Thoracic aorta (tissue), 2 donors: Measurements from ENCODE around the gene ARID3B. TPM values are rescaled to one million over a fixed set of nuclear protein-coding genes. Genes with fewer than 3 reads are reported as not detected.

Source experiments
- ATAC-seq: fragments of 150-250 bp; one replicate; pipeline ENCODE4 v1.8.0; 2017; ENCODE audit warnings: low read depth; ENCODE audit not compliant: insufficient number of reproducible peaks, low FRiP score
- DNase-seq: peaks from one replicate; pipeline ENCODE4 v3.0.0-alpha.2; 2020; ENCODE audit warnings: low spot score
- H3K27ac ChIP-seq, 2 donors: fragments of 200-600 bp; sonication (generic); 1 replicate in 1 of 2; 2 replicates in 1 of 2; pipeline ENCODE4 v1.5.1; 2016; ENCODE audit warnings: mild to moderate bottlenecking in 2 of 2, moderate library complexity in 2 of 2
- H3K27me3 ChIP-seq: fragments of 200-600 bp; sonication (generic); replicated peaks from 2 replicates; pipeline ENCODE4 v1.6.0; 2016; ENCODE audit warnings: mild to moderate bottlenecking; ENCODE audit not compliant: insufficient read depth
- H3K36me3 ChIP-seq: fragments of 200-600 bp; sonication (generic); one replicate; pipeline ENCODE4 v1.5.1; 2016
- H3K4me1 ChIP-seq, 2 donors: fragments of 200-600 bp; sonication (generic); 1 replicate in 1 of 2; 2 replicates in 1 of 2; pipeline versions ENCODE4 v1.5.1 to v1.6.0; 2016; ENCODE audit warnings: low read depth in 2 of 2, mild to moderate bottlenecking in 1 of 2; ENCODE audit not compliant: control insufficient read depth in 1 of 2
- H3K4me3 ChIP-seq: fragments of 200-600 bp; sonication (generic); 2 replicates; pipeline ENCODE4 v1.5.1; 2016; ENCODE audit warnings: mild to moderate bottlenecking
- H3K9me3 ChIP-seq: fragments of 200-600 bp; sonication (generic); 2 replicates; pipeline ENCODE4 v1.5.1; 2016
- CTCF ChIP-seq: fragments of 200-600 bp; sonication (generic); IDR thresholded peaks from one replicate; pipeline ENCODE4 v1.5.1; 2019; ENCODE audit warnings: antibody characterized with exemption
- total RNA-seq, 2 donors: library from RNA; depleted of rRNA; stranded (reverse); fragments of >200 nt; gene quantifications; one replicate each; pipeline versions ENCODE4 v1.1.0 to v1.2.3, GENCODE V29; 2016

Gene ARID3B
- total RNA-seq, 2 donors from 2014 or later = 8.9 to 15.0 TPM

DNA sequence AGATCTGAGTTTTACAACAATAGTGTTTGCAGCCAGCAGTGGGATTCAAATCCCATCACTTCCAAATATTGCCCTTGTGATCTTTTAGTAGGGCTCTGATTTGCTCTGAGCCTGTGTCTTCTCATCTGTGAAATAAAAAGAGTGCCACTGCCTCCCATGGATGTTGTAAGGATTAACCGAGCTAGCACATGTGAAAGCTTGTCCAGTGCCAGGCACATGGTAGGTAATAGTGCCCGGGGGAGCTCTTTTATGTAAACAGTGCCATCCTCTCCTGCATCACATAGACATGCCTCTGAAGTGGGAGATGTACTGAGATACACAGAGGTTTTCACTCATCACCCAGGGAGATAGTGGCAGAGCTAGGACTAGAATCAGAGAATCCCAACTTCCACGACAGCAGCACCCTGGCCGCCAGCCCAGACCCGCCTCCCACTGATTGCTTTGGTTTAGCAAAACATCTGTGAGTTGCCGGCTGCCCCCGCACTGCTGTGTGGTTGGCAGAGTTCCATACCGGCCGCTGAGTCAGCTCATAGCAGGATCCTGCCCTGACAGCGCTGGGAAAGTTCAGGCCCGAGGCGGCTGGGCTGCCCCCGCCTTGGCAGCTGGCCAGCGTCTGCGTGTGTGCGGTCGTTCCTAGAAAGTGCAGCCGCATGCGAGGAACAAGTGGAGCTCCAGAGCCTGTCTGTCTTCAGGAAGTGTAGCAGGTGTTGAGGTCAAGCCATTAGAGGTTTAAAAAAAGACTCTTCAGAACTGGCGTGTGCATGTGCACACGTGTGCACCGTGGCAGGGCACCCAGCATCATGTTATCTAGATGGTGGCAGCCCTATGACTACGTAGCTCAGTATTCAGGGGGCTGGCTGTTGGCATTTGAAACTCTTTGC lies 5.0 kb downstream of the ARID3B start:
- Histone ChIP-seq H3K36me3 (peaks cover 8% of the 10 kb centered on the region), H3K27ac (peak overlapping the region in 1 of 2 donors; percentile 16), H3K27me3 (no peaks in the 10 kb centered on the region), H3K4me1 (peaks cover 33 to 50% of the 10 kb centered on the region in 2 donors), H3K9me3 (no peaks in the 10 kb centered on the region), H3K4me3 (peak overlapping the region; percentile 49)
- TF ChIP-seq CTCF = no peak
- ATAC-seq (peak; percentile 53), DNase-seq (peak; percentile 93)

DNA sequence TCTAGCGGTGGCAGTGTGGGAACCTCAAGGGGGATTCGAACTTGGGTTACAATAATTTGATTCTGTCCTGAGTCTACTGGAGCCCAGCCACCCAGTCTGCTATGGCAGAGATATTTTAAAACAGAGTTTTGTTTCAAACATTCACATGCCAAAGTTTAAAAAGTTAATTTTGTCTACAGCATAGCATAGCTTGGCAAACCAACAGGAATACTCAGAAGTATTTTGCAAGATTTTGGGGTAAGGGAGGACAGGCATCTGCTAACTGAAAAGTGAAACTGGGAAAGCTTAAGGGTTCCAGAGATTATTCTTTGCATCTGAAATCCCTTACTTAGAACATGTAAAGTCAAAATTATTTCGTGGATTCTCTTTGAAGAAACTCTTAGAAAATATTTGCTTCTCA lies 6.6 kb downstream of the ARID3B start:
- H3K4me1 ChIP-seq = peaks cover 33 to 39% of the 10 kb centered on the region in 2 donors
- no peak for TF ChIP-seq CTCF

GRCh38 chr15:74548241-74548640 lies 7.2 kb downstream of the ARID3B start:
- no peak for ATAC-seq
- Histone ChIP-seq H3K36me3 (peaks cover 8% of the 10 kb centered on the region), H3K4me1 (peaks cover 33 to 38% of the 10 kb centered on the region in 2 donors), H3K27ac (no peak overlapping the region), H3K9me3 (no peaks in the 10 kb centered on the region), H3K4me3 (no peak overlapping the region), H3K27me3 (no peaks in the 10 kb centered on the region)
- no peak for DNase-seq
- no peak for TF ChIP-seq CTCF

More for the DNA sequence above, 6.6 kb downstream of the ARID3B start:
- Histone ChIP-seq H3K27me3 (no peaks in the 10 kb centered on the region), H3K4me3 (no peak overlapping the region), H3K9me3 (no peaks in the 10 kb centered on the region), H3K27ac (no peak overlapping the region), H3K36me3 (peaks cover 8% of the 10 kb centered on the region)
- ATAC-seq (no peak), DNase-seq (no peak)

DNA sequence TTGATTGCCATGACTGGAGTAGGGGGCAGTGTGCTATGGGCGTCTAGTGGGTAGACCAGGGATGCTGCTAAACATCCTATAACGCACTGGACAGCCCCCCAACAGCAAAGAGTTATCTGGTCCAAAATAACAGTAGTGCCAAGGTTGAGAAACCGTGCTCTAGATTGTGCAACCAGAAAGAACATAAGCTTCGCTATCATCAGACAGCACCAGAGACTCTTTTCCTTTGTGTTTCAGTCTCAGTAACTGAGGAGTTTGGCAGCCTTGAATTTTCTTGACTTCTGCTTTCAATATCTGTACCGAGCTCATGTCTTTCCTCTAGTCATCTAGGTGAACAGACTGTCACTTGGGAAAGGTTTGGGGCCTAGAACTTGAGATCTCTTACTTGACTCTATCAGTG lies 8.8 kb downstream of the ARID3B start:
- no peaks in the 10 kb centered on the region for H3K27me3 ChIP-seq
- ATAC-seq (no peak), DNase-seq (no peak)
- H3K27ac ChIP-seq = no peak overlapping the region
- peaks cover 33 to 38% of the 10 kb centered on the region in 2 donors for H3K4me1 ChIP-seq
- no peak overlapping the region for H3K4me3 ChIP-seq
- H3K36me3 ChIP-seq = peaks cover 8% of the 10 kb centered on the region
- H3K9me3 ChIP-seq = no peaks in the 10 kb centered on the region
- no peak for TF ChIP-seq CTCF

- no peak for ATAC-seq
- no peak overlapping the region for H3K4me3 ChIP-seq
- no peaks in the 10 kb centered on the region for H3K9me3 ChIP-seq
- no peak for DNase-seq
- no peak for TF ChIP-seq CTCF
- no peaks in the 10 kb centered on the region for H3K27me3 ChIP-seq
- H3K27ac ChIP-seq = no peak overlapping the region
- peaks cover 8% of the 10 kb centered on the region for H3K36me3 ChIP-seq
- H3K4me1 ChIP-seq = peaks cover 19 to 21% of the 10 kb centered on the region in 2 donors
These were observed 10.7 kb downstream of the ARID3B start for GRCh38 chr15:74551714-74552113.
